Stimulated activated memory B cell treated with anti-CD40 and anti-IgM and Interleukin-4, amounts not matched to agents 10 μg/mL and 1 μg/mL and 100 μg/mL, for 72 hours (primary cell): ENCODE data around the gene JOSD1.

Source experiments
- ATAC-seq: fragments of 150-1000 bp; cut with Tn5 transposase; 2 replicates; pipeline ENCODE4 v1.10.0; 2021
- H3K27ac Mint-ChIP-seq: one replicate; pipeline ENCODE4 v1.8.0; 2022; ENCODE audit warnings: mild to moderate bottlenecking, mixed read lengths
- H3K27me3 Mint-ChIP-seq: one replicate; pipeline ENCODE4 v1.8.0; 2022; ENCODE audit warnings: mixed read lengths
- H3K36me3 Mint-ChIP-seq: one replicate; pipeline ENCODE4 v1.8.0; 2022; ENCODE audit warnings: mixed read lengths
- H3K4me1 Mint-ChIP-seq: one replicate; pipeline ENCODE4 v1.8.0; 2022; ENCODE audit warnings: mixed read lengths
- H3K4me3 Mint-ChIP-seq: one replicate; pipeline ENCODE4 v1.8.0; 2022; ENCODE audit warnings: mild to moderate bottlenecking, moderate library complexity, mixed read lengths
- H3K9me3 Mint-ChIP-seq: one replicate; pipeline ENCODE4 v1.8.0; 2022; ENCODE audit warnings: mixed read lengths

Gene JOSD1

DNA sequence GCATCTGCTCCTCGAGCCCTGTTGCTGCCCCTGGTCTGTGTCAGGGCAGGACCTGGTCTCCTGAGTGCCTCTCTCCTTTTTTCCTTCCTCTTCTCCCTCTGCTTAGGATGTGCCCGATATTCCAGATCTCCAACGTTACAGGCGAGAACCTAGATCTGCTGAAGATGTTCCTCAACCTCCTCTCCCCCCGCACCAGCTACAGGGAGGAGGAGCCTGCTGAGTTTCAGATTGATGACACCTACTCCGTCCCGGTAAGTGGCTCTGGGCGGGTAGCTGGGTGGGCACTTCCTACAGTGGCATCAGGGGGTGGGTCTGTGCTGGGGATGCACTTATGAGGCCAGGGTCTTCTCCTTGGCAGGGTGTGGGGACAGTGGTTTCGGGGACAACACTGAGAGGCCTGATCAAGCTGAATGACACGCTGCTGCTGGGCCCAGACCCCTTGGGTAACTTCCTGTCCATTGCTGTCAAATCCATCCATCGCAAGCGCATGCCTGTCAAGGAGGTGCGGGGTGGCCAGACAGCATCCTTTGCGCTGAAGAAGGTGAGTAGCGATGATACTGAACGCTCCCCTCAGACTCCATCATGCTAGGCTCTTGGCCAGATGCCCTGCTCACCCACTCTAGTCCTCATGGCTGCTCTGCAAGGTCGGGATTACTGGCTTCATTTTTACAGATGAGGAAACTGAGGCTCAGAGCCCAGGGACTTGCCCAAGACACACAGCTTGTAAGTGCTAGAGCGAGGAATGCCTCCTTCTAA, 25.3 kb upstream of the JOSD1 start:
- Mint-ChIP-seq H3K9me3 (no peaks in the 10 kb centered on the region), H3K4me3 (no peak overlapping the region), H3K36me3 (peaks cover 75% of the 10 kb centered on the region), H3K4me1 (no peaks in the 10 kb centered on the region), H3K27me3 (no peaks in the 10 kb centered on the region), H3K27ac (peak overlapping the region; percentile 15)
- no peak for ATAC-seq

DNA sequence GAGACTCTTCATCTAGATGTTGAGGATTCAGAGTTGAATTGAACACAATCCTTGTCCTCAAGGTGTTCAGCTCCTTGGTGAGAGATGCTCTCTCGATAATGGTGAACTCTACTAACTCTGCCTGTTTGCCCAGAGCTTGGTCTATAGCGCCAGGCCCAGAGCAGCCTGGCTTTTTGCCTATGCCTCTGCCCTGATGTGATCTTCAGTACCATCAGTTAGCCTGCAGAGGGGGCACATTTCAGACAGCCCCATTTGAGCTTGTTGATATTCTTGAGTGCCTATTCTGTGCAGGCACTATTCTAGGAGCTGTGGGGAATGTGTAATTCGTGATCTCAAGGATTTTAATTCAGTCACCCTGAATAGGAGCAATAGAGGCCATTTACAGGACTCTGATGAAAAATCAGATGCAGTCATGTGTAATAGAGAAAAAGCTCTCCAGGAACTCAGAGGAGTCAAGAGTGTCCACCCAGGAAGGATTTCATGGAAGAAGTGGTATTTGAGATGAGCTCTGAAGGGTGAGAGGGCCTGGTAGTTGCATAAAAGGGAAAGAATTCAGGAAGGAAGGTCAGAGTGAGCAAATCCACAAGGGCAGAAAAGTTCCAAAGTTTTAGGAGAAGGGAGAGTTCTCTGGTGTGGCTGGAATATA, 24.3 kb upstream of the JOSD1 start:
- Mint-ChIP-seq H3K36me3 (peaks cover 67% of the 10 kb centered on the region), H3K4me3 (no peak overlapping the region), H3K4me1 (no peaks in the 10 kb centered on the region), H3K27ac (no peak overlapping the region), H3K9me3 (no peaks in the 10 kb centered on the region), H3K27me3 (no peaks in the 10 kb centered on the region)
- no peak for ATAC-seq

DNA sequence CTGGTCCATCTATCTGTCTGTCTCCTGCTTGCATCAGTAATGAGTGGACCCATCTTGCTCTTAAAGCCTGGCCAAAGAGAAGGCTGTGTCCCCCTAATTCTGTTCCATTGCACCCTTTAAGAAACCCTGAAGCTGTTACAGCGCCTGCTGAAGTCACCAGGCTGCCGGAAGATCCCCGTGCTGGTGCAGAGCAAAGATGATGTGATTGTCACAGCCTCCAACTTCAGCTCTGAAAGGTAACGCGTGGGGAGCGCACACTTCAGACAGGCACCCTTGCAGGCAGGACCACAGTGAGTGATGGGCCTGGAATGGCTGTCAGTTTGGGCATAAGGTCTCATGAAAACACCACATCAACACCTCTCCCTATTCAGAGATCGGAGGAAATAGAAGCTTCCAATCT, 23.4 kb upstream of the JOSD1 start:
- H3K27ac Mint-ChIP-seq, result no peak overlapping the region
- H3K4me3 Mint-ChIP-seq, result no peak overlapping the region
- no peak for ATAC-seq

DNA sequence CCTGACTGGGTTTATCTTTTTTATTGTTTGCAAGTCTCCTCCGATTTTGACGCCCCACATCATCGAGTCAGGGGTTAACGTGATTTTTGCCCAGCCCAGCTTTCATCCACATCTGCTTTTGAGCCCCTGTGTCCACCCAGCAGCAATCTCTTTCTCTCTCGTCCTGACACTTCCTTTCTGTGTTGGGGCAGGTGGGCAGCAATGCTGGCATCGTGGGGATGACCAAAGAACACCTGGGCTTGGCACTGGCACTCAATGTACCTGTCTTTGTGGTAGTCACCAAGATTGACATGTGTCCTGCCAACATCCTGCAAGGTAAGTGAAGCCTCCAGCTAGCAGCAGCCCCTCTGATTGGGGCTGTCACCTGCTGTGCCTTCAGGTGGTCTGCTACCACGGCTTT, 20.8 kb upstream of the JOSD1 start:
- no peak for ATAC-seq
- H3K36me3 Mint-ChIP-seq, result peaks cover 60% of the 10 kb centered on the region
- H3K27me3 Mint-ChIP-seq, result no peaks in the 10 kb centered on the region
- H3K4me3 Mint-ChIP-seq, result no peak overlapping the region
- no peaks in the 10 kb centered on the region for H3K9me3 Mint-ChIP-seq
- H3K27ac Mint-ChIP-seq, result no peak overlapping the region
- H3K4me1 Mint-ChIP-seq, result peaks cover 7% of the 10 kb centered on the region

More for the DNA sequence above, 23.4 kb upstream of the JOSD1 start:
- Mint-ChIP-seq H3K4me1 (no peaks in the 10 kb centered on the region), H3K27me3 (no peaks in the 10 kb centered on the region), H3K36me3 (peaks cover 62% of the 10 kb centered on the region), H3K9me3 (no peaks in the 10 kb centered on the region)

DNA sequence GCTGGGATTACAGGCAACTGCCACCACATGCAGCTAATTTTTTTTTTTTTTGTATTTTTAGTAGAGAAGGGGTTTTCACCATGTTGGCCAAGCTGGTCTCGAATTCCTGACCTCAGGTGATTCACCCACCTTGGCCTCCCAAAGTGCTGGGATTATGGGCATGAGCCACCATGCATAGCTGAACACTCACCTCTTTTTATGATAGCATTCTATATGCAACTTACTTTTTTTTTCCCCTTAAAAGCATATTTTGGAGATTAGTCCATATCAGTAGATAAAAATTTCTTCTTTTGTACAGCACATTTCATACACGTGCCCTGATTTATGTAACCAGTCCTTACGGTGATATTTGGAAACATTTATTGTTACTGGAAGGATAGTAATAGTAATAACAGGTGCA, 19.6 kb upstream of the JOSD1 start:
- no peaks in the 10 kb centered on the region for H3K27me3 Mint-ChIP-seq
- peaks cover 62% of the 10 kb centered on the region for H3K36me3 Mint-ChIP-seq
- no peak for ATAC-seq
- no peaks in the 10 kb centered on the region for H3K9me3 Mint-ChIP-seq
- H3K27ac Mint-ChIP-seq, result no peak overlapping the region
- peaks cover 11% of the 10 kb centered on the region for H3K4me1 Mint-ChIP-seq
- H3K4me3 Mint-ChIP-seq, result no peak overlapping the region

DNA sequence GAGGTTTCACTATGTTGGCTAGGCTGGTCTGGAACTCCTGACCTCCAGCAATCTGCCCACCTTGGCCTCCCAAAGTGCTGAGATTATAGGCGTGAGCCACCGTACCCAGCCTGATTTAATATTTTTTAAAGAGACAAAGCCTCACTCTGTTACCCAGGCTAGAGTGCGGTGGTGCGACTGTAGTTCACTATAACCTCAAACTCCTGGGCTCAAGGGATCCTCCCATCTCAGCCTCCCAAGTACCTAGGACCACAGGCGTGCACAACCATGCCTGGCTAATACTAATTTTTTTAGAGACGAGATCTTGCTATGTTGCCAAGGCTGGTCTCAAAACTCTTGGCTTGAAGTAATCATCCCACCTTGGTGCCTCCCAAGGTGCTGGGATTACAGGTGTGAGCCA, 18.5 kb upstream of the JOSD1 start:
- Mint-ChIP-seq H3K27ac (no peak overlapping the region), H3K9me3 (no peaks in the 10 kb centered on the region), H3K4me3 (no peak overlapping the region), H3K27me3 (no peaks in the 10 kb centered on the region), H3K4me1 (peaks cover 22% of the 10 kb centered on the region), H3K36me3 (peaks cover 61% of the 10 kb centered on the region)
- no peak for ATAC-seq

GRCh38 chr22:38718414-38718813, 17.7 kb upstream of the JOSD1 start:
- Mint-ChIP-seq H3K4me1 (peaks cover 30% of the 10 kb centered on the region), H3K27me3 (no peaks in the 10 kb centered on the region), H3K4me3 (no peak overlapping the region), H3K9me3 (no peaks in the 10 kb centered on the region), H3K27ac (no peak overlapping the region), H3K36me3 (peaks cover 56% of the 10 kb centered on the region)
- no peak for ATAC-seq

- Mint-ChIP-seq H3K36me3 (peaks cover 59% of the 10 kb centered on the region), H3K9me3 (no peaks in the 10 kb centered on the region), H3K4me1 (peaks cover 42% of the 10 kb centered on the region), H3K4me3 (no peak overlapping the region), H3K27me3 (no peaks in the 10 kb centered on the region), H3K27ac (no peak overlapping the region)
- ATAC-seq, result no peak
Observed at GRCh38 chr22:38717244-38717643, 16.5 kb upstream of the JOSD1 start.

GRCh38 chr22:38716826-38717225, 16.1 kb upstream of the JOSD1 start:
- Mint-ChIP-seq H3K36me3 (peaks cover 63% of the 10 kb centered on the region), H3K9me3 (no peaks in the 10 kb centered on the region), H3K27me3 (no peaks in the 10 kb centered on the region), H3K4me3 (no peak overlapping the region), H3K27ac (peak overlapping the region; percentile 17), H3K4me1 (peaks cover 46% of the 10 kb centered on the region)
- ATAC-seq, result no peak

- H3K27me3 Mint-ChIP-seq, result no peaks in the 10 kb centered on the region
- H3K4me3 Mint-ChIP-seq, result no peak overlapping the region
- peak overlapping the region; percentile 17 for H3K27ac Mint-ChIP-seq
- H3K9me3 Mint-ChIP-seq, result no peaks in the 10 kb centered on the region
- H3K4me1 Mint-ChIP-seq, result peaks cover 49% of the 10 kb centered on the region
- peaks cover 59% of the 10 kb centered on the region for H3K36me3 Mint-ChIP-seq
- no peak for ATAC-seq
Observed at GRCh38 chr22:38716271-38716670, 15.5 kb upstream of the JOSD1 start.

DNA sequence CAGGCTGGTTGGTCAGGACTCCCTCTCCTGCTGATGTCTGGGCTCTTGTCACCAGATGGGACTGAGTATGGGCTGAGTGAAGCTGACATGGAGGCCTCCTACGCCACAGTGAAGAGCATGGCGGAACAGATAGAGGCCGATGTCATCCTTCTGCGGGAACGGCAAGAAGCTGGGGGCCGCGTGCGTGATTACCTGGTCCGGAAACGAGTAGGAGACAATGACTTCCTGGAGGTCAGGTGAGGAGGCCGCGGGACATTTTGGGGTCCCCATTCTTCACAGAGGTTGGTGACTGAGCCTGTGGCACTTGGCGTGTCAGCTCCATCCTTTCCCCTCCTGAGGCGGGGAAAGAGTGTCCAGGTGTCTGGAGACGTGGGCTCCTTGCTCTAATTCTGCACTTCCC, 15.1 kb upstream of the JOSD1 start:
- Mint-ChIP-seq H3K27ac (no peak overlapping the region), H3K27me3 (no peaks in the 10 kb centered on the region), H3K4me3 (no peak overlapping the region), H3K36me3 (peaks cover 62% of the 10 kb centered on the region), H3K9me3 (no peaks in the 10 kb centered on the region), H3K4me1 (peaks cover 53% of the 10 kb centered on the region)
- no peak for ATAC-seq

DNA sequence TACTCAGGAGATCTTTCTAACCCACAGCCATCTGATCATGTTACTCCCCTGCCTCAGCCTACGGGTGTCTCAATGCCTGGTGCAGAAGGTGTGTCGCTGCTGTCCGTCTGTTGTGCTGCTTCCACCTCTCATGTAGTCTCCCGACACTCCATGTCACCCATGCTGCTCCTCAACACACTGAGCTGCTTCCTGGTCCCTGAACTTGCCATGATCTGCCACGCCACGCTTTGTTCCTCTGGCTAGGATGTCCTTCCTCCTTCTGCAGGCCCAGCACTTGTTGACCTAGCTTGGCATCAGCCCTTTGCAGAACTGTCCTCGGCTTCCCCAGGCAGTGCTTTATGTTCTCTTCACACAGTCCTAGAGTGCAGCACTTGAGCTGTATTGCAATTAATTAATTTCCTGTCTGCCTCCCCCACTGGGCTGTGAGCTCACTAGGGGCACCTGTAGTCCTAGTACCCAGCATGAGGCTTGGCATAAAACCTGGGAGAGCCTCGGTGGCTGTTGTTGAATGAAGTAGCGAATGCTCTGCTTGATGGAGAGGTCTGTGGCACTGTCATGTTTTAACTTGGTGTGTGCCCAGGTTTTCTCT, 14.5 kb upstream of the JOSD1 start:
- H3K4me1 Mint-ChIP-seq, result peaks cover 57% of the 10 kb centered on the region
- no peak for ATAC-seq
- H3K36me3 Mint-ChIP-seq, result peaks cover 65% of the 10 kb centered on the region
- H3K9me3 Mint-ChIP-seq, result no peaks in the 10 kb centered on the region
- H3K4me3 Mint-ChIP-seq, result no peak overlapping the region
- peak overlapping the region; percentile 45 for H3K27ac Mint-ChIP-seq
- no peaks in the 10 kb centered on the region for H3K27me3 Mint-ChIP-seq

DNA sequence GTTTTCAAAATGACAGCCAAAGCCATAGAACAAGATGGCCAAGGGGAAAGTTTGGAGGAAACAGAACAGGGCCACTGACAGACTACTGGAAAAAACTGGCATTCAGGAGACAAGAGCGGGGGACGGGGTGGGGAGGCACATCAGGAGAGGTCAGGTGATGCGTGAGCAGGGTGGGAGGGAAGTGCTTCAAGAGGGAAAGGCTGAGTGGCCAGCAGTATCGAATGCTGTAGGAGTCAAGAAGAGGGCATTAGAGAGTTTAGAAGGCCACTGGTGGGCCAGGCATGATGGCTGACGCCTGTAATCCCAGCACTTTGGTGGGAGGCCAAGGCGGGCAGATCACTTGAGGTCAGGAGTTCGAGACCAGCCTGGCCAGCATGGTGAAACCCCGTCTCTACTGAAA, 13.2 kb upstream of the JOSD1 start:
- Mint-ChIP-seq H3K4me3 (no peak overlapping the region), H3K4me1 (peaks cover 66% of the 10 kb centered on the region), H3K27me3 (no peaks in the 10 kb centered on the region), H3K27ac (peak overlapping the region; percentile 46), H3K9me3 (no peaks in the 10 kb centered on the region), H3K36me3 (peaks cover 65% of the 10 kb centered on the region)
- no peak for ATAC-seq

DNA sequence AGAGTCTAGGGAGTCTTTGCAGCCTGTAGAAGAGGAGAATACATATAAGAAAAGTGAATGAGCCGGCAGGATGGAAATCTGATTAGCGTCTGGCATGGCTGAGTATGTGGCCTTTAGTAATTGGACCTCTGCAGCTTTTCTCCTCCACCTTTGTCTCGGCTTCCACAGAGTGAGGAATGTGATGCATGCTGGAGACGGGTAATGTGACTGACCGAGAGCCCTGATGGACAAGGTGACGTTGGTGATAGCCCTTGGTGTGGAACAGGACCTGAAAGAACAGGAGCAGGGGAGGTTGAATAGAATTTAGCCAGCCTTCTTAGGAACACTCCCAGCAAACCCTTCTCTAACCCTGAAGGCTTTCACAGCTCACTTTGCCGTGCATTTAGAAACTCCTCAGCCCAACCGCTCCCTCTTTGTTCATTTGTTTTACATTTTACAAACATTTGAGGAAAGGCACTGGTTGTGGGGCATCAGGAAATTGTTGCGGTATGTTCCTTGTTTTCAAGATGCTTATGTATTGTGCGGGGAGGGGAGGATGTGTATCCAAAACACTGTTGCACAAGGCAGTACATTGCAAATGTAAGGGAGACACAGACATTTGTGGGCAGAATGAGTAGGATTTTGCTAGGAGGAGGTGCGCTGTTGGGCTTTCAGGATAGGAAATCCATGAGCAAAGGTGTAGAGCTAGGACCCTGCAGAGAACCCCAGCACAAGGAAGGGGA, 11.9 kb upstream of the JOSD1 start:
- no peak for ATAC-seq
- Mint-ChIP-seq H3K9me3 (no peaks in the 10 kb centered on the region), H3K4me1 (peaks cover 72% of the 10 kb centered on the region), H3K27ac (peak overlapping the region; percentile 46), H3K27me3 (no peaks in the 10 kb centered on the region), H3K4me3 (no peak overlapping the region), H3K36me3 (peaks cover 55% of the 10 kb centered on the region)

- peaks cover 38% of the 10 kb centered on the region for H3K36me3 Mint-ChIP-seq
- no peaks in the 10 kb centered on the region for H3K27me3 Mint-ChIP-seq
- H3K4me1 Mint-ChIP-seq, result peaks cover 84% of the 10 kb centered on the region
- H3K4me3 Mint-ChIP-seq, result no peak overlapping the region
- peak overlapping the region; percentile 38 for H3K27ac Mint-ChIP-seq
- no peak for ATAC-seq
- H3K9me3 Mint-ChIP-seq, result no peaks in the 10 kb centered on the region
Observed at GRCh38 chr22:38710866-38711265, 10.1 kb upstream of the JOSD1 start.
